SK-N-SH treated with all-trans-retinoic acid at 6 μM for 48 hours (cell line): ENCODE measurements around the gene CGNL1.

Experiments used
- ARNTL ChIP-seq: fragments of 450-650 bp; formaldehyde crosslinking; IDR thresholded peaks from 2 replicates; pipeline ENCODE4 v1.5.0; 2020; ENCODE audit warnings: low read depth, mild to moderate bottlenecking, moderate library complexity, borderline replicate concordance
- BACH2 ChIP-seq: fragments of 250-450 bp; sonication (Bioruptor Pico); IDR thresholded peaks from 2 replicates; pipeline ENCODE4 v1.9.0; 2021; ENCODE audit warnings: mild to moderate bottlenecking, borderline replicate concordance
- CSDC2 ChIP-seq: fragments of 250-450 bp; sonication (Bioruptor Pico); IDR thresholded peaks from 2 replicates; pipeline ENCODE4 v1.5.0; 2020; ENCODE audit warnings: mild to moderate bottlenecking, moderate library complexity
- ESRRG ChIP-seq: fragments of 250-450 bp; sonication (Bioruptor Pico); IDR thresholded peaks from 2 replicates; pipeline ENCODE4 v1.6.1; 2021; ENCODE audit warnings: mild to moderate bottlenecking
- GLIS3 ChIP-seq: fragments of 250-450 bp; sonication (Bioruptor Pico); IDR thresholded peaks from 2 replicates; pipeline ENCODE4 v1.5.0; 2020; ENCODE audit warnings: mild to moderate bottlenecking, moderate library complexity
- ISL1 ChIP-seq: fragments of 250-450 bp; sonication (Bioruptor Pico); IDR thresholded peaks from 2 replicates; pipeline ENCODE4 v2.1.2; 2022; ENCODE audit warnings: mild to moderate bottlenecking, moderate library complexity
- RARB ChIP-seq: fragments of 250-450 bp; sonication (Bioruptor Pico); IDR thresholded peaks from 2 replicates; pipeline ENCODE4 v1.8.0; 2021; ENCODE audit warnings: mild to moderate bottlenecking, moderate library complexity
- SNAI2 ChIP-seq: fragments of 250-450 bp; sonication (Bioruptor Pico); IDR thresholded peaks from 2 replicates; pipeline ENCODE4 v1.5.0; 2020; ENCODE audit warnings: mild to moderate bottlenecking, moderate library complexity
- TOX ChIP-seq: fragments of 250-450 bp; sonication (Bioruptor Pico); IDR thresholded peaks from 2 replicates; pipeline ENCODE4 v1.8.0; 2021; ENCODE audit warnings: mild to moderate bottlenecking, moderate library complexity, borderline replicate concordance
- ZC3H10 ChIP-seq: fragments of 250-450 bp; sonication (Bioruptor Pico); IDR thresholded peaks from 2 replicates; pipeline ENCODE4 v1.5.1; 2021; ENCODE audit warnings: mild to moderate bottlenecking, moderate library complexity
- TF ChIP-seq, protein P1 (sequence below): fragments of 250-450 bp; sonication (Bioruptor Pico); IDR thresholded peaks from 2 replicates; pipeline ENCODE4 v1.8.0; 2020; ENCODE audit warnings: mild to moderate bottlenecking, moderate library complexity, borderline replicate concordance
- TF ChIP-seq, protein P2 (sequence below): fragments of 250-450 bp; sonication (Bioruptor Pico); IDR thresholded peaks from 2 replicates; pipeline ENCODE4 v1.5.1; 2020; ENCODE audit warnings: low read depth, mild to moderate bottlenecking, moderate library complexity
- TF ChIP-seq, protein P3 (sequence below): fragments of 250-450 bp; sonication (Bioruptor Pico); IDR thresholded peaks from 2 replicates; pipeline ENCODE4 v1.5.1; 2021; ENCODE audit warnings: mild to moderate bottlenecking, moderate library complexity
- TF ChIP-seq, protein P4 (sequence below): fragments of 250-450 bp; sonication (Bioruptor Pico); IDR thresholded peaks from 2 replicates; pipeline ENCODE4 v1.5.0; 2020; ENCODE audit warnings: mild to moderate bottlenecking, moderate library complexity

DNA sequence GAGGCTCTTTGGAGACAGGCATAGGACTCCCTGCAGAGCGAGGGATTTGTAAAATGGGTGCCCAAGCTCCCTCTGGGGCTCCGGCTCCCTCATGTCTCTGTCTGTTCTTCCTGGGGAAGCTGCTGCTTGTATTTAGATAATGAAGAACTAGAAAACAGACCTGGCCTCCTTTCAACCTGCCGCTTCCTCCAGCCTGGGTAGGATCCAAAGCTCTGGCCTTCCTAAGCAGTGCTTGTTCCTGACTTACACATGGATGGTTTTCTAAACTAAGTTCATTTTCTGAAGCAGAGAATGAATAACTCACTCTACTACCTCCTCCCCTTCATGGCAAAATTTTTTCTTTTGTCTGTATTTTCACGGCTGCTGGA lies 178.5 kb downstream of the CGNL1 start:
- no peak for TF ChIP-seq SNAI2 (CRISPR knock-in tag)
- TF ChIP-seq ISL1: no peak
- TF ChIP-seq RARB (CRISPR knock-in tag): no peak
- TF ChIP-seq, protein P1, sequence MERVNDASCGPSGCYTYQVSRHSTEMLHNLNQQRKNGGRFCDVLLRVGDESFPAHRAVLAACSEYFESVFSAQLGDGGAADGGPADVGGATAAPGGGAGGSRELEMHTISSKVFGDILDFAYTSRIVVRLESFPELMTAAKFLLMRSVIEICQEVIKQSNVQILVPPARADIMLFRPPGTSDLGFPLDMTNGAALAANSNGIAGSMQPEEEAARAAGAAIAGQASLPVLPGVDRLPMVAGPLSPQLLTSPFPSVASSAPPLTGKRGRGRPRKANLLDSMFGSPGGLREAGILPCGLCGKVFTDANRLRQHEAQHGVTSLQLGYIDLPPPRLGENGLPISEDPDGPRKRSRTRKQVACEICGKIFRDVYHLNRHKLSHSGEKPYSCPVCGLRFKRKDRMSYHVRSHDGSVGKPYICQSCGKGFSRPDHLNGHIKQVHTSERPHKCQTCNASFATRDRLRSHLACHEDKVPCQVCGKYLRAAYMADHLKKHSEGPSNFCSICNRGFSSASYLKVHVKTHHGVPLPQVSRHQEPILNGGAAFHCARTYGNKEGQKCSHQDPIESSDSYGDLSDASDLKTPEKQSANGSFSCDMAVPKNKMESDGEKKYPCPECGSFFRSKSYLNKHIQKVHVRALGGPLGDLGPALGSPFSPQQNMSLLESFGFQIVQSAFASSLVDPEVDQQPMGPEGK (CRISPR knock-in tag): no peak
- TF ChIP-seq, protein P2, sequence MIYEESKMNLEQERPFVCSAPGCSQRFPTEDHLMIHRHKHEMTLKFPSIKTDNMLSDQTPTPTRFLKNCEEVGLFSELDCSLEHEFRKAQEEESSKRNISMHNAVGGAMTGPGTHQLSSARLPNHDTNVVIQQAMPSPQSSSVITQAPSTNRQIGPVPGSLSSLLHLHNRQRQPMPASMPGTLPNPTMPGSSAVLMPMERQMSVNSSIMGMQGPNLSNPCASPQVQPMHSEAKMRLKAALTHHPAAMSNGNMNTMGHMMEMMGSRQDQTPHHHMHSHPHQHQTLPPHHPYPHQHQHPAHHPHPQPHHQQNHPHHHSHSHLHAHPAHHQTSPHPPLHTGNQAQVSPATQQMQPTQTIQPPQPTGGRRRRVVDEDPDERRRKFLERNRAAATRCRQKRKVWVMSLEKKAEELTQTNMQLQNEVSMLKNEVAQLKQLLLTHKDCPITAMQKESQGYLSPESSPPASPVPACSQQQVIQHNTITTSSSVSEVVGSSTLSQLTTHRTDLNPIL (CRISPR knock-in tag): no peak
- no peak for TF ChIP-seq TOX (CRISPR knock-in tag)
- TF ChIP-seq ARNTL (CRISPR knock-in tag): no peak
- no peak for TF ChIP-seq BACH2 (CRISPR knock-in tag)
- TF ChIP-seq CSDC2 (CRISPR knock-in tag): no peak
- no peak for TF ChIP-seq ZC3H10 (CRISPR knock-in tag)
- TF ChIP-seq, protein P3, sequence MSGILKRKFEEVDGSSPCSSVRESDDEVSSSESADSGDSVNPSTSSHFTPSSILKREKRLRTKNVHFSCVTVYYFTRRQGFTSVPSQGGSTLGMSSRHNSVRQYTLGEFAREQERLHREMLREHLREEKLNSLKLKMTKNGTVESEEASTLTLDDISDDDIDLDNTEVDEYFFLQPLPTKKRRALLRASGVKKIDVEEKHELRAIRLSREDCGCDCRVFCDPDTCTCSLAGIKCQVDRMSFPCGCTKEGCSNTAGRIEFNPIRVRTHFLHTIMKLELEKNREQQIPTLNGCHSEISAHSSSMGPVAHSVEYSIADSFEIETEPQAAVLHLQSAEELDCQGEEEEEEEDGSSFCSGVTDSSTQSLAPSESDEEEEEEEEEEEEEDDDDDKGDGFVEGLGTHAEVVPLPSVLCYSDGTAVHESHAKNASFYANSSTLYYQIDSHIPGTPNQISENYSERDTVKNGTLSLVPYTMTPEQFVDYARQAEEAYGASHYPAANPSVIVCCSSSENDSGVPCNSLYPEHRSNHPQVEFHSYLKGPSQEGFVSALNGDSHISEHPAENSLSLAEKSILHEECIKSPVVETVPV (CRISPR knock-in tag): no peak
- TF ChIP-seq, protein P4, sequence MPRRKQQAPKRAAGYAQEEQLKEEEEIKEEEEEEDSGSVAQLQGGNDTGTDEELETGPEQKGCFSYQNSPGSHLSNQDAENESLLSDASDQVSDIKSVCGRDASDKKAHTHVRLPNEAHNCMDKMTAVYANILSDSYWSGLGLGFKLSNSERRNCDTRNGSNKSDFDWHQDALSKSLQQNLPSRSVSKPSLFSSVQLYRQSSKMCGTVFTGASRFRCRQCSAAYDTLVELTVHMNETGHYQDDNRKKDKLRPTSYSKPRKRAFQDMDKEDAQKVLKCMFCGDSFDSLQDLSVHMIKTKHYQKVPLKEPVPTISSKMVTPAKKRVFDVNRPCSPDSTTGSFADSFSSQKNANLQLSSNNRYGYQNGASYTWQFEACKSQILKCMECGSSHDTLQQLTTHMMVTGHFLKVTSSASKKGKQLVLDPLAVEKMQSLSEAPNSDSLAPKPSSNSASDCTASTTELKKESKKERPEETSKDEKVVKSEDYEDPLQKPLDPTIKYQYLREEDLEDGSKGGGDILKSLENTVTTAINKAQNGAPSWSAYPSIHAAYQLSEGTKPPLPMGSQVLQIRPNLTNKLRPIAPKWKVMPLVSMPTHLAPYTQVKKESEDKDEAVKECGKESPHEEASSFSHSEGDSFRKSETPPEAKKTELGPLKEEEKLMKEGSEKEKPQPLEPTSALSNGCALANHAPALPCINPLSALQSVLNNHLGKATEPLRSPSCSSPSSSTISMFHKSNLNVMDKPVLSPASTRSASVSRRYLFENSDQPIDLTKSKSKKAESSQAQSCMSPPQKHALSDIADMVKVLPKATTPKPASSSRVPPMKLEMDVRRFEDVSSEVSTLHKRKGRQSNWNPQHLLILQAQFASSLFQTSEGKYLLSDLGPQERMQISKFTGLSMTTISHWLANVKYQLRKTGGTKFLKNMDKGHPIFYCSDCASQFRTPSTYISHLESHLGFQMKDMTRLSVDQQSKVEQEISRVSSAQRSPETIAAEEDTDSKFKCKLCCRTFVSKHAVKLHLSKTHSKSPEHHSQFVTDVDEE (CRISPR knock-in tag): no peak
- no peak for TF ChIP-seq ESRRG
- no peak for TF ChIP-seq GLIS3 (CRISPR knock-in tag)
